ENCODE data around the gene EMC6. TPM values are rescaled to one million over a fixed set of nuclear protein-coding genes. Genes with fewer than 3 reads are reported as not detected.

EMC6 gene
- total and polyA plus RNA-seq, 2 of the 13 experiments (the other 11 are each of a cell fraction or from before 2014, with no cell fraction given) = 45.1 to 47.7 TPM

GRCh38 chr17:3636154-3636907 lies 32.3 kb upstream of the EMC6 start, which contains the start of the genes CTNS and SHPK (continued):
- TF ChIP-seq ZSCAN30 (CRISPR knock-in tag; IDR thresholded peaks at IDR 0.05) = no peak
- TF ChIP-seq ZNF576 (CRISPR knock-in tag; IDR thresholded peaks at IDR 0.05) = peak; percentile 75; the same call in 1 of the 2 replicates
- TF ChIP-seq NPAS2 (CRISPR knock-in tag; IDR thresholded peaks at IDR 0.05; ENCODE audit: borderline replicate concordance) = no peak
- TF ChIP-seq KDM4B (CRISPR knock-in tag; IDR thresholded peaks at IDR 0.05) = peak; percentile 53
- peak; percentile 97 for TF ChIP-seq ZNF143 (CRISPR knock-in tag; IDR thresholded peaks at IDR 0.05)
- TF ChIP-seq U2AF2 (IDR thresholded peaks at IDR 0.05; ENCODE audit: low read depth, low read length) = no peak
- peak; percentile 24; the same call in 1 of the 2 replicates for TF ChIP-seq PAX8 (CRISPR knock-in tag; IDR thresholded peaks at IDR 0.05; ENCODE audit: borderline replicate concordance)
- TF ChIP-seq FOXM1 (CRISPR knock-in tag; IDR thresholded peaks at IDR 0.05) = no peak
- TF ChIP-seq NR2F6 (IDR thresholded peaks at IDR 0.05) = no peak; the same call in 1 of the 2 replicates
- peak; percentile 57; the same call in 1 of the 2 replicates for TF ChIP-seq NR2F6 (CRISPR knock-in tag; IDR thresholded peaks at IDR 0.05)
- no peak for TF ChIP-seq FOSL1 (CRISPR knock-in tag; IDR thresholded peaks at IDR 0.05; ENCODE audit: borderline replicate concordance)
- peak; percentile 84 for TF ChIP-seq ELF1 (CRISPR knock-in tag; IDR thresholded peaks at IDR 0.05)
- TF ChIP-seq HES4 (CRISPR knock-in tag; IDR thresholded peaks at IDR 0.05; ENCODE audit: borderline replicate concordance) = no peak
- TF ChIP-seq ZNF142 (CRISPR knock-in tag; IDR thresholded peaks at IDR 0.05) = 0 out of 2 replicates have a peak, but pooled peaks have one; percentile 42
- TF ChIP-seq PLRG1 (conservative IDR thresholded peaks at IDR 0.05) = no peak
- TF ChIP-seq RCOR2 (CRISPR knock-in tag; IDR thresholded peaks at IDR 0.05) = no peak
- no peak for TF ChIP-seq BRCA1 (CRISPR knock-in tag; IDR thresholded peaks at IDR 0.05)
- peak; percentile 51; the same call in 1 of the 2 replicates for TF ChIP-seq KLF12 (CRISPR knock-in tag; IDR thresholded peaks at IDR 0.05; ENCODE audit: borderline replicate concordance)
- no peak for TF ChIP-seq KDM1A (CRISPR knock-in tag; IDR thresholded peaks at IDR 0.05)
- peak; percentile 86 for TF ChIP-seq POLR2AphosphoS5 (IDR thresholded peaks at IDR 0.05; ENCODE audit: low read depth, low read length)
- peak in 1 of 2 experiments; percentile 32; a peak in 1 of 4 replicates for TF ChIP-seq REST (IDR thresholded peaks at IDR 0.05; ENCODE audit: borderline replicate concordance in 1 of 2, low read depth in 1 of 2, low read length in 2 of 2)
- TF ChIP-seq ZNF501 (CRISPR knock-in tag; IDR thresholded peaks at IDR 0.05) = peak; percentile 89
- no peak for TF ChIP-seq PAF1 (CRISPR knock-in tag; IDR thresholded peaks at IDR 0.05)

Measured in HepG2 (cell line).